ENCODE results near the gene PARP11.

DNA sequence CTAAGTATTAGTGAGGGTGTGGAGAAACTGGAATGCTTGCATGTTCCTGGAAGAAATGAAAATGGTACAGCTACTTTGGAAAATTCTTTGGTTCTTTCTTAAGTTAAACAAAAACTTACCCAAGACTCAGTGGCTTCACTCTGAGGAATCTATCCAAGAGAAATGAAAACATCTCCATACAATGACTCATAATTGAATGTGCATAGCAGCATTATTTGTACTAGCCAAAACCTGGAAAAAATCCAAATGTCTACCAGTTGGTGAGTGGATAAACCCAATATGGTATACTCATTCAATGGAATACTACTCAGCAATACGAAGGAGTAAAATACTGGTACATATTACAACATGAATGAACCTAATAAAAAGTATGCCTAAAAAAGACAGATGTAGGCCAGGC, 102.3 kb downstream of the PARP11 start:
- TF ChIP-seq, protein P1, sequence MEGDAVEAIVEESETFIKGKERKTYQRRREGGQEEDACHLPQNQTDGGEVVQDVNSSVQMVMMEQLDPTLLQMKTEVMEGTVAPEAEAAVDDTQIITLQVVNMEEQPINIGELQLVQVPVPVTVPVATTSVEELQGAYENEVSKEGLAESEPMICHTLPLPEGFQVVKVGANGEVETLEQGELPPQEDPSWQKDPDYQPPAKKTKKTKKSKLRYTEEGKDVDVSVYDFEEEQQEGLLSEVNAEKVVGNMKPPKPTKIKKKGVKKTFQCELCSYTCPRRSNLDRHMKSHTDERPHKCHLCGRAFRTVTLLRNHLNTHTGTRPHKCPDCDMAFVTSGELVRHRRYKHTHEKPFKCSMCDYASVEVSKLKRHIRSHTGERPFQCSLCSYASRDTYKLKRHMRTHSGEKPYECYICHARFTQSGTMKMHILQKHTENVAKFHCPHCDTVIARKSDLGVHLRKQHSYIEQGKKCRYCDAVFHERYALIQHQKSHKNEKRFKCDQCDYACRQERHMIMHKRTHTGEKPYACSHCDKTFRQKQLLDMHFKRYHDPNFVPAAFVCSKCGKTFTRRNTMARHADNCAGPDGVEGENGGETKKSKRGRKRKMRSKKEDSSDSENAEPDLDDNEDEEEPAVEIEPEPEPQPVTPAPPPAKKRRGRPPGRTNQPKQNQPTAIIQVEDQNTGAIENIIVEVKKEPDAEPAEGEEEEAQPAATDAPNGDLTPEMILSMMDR (IDR thresholded peaks at IDR 0.05; ENCODE audit: borderline replicate concordance, extremely low read depth, low read length, poor library complexity, severe bottlenecking): no peak
- no peak for TF ChIP-seq EZH2 (IDR thresholded peaks at IDR 0.05; ENCODE audit: borderline replicate concordance, low read depth, low read length, severe bottlenecking)

All from DND-41 (cell line).